SK-N-SH treated with all-trans-retinoic acid at 6 μM for 48 hours (cell line): ENCODE results near the gene ZNFX1.

ENCODE experiments used
- ARNTL ChIP-seq: fragments of 450-650 bp; formaldehyde crosslinking; IDR thresholded peaks from 2 replicates; pipeline ENCODE4 v1.5.0; 2020; ENCODE audit warnings: low read depth, mild to moderate bottlenecking, moderate library complexity, borderline replicate concordance
- CREB5 ChIP-seq: fragments of 250-450 bp; sonication (Bioruptor Pico); IDR thresholded peaks from 2 replicates; pipeline ENCODE4 v1.5.1; 2020; ENCODE audit warnings: low read depth, mild to moderate bottlenecking, moderate library complexity
- ESRRG ChIP-seq: fragments of 250-450 bp; sonication (Bioruptor Pico); IDR thresholded peaks from 2 replicates; pipeline ENCODE4 v1.6.1; 2021; ENCODE audit warnings: mild to moderate bottlenecking
- POU6F1 ChIP-seq: fragments of 250-450 bp; sonication (Bioruptor Pico); IDR thresholded peaks from 2 replicates; pipeline ENCODE4 v1.8.0; 2021; ENCODE audit warnings: low read depth, mild to moderate bottlenecking, moderate library complexity, borderline replicate concordance
- RARB ChIP-seq: fragments of 250-450 bp; sonication (Bioruptor Pico); IDR thresholded peaks from 2 replicates; pipeline ENCODE4 v1.8.0; 2021; ENCODE audit warnings: mild to moderate bottlenecking, moderate library complexity
- TCF4 ChIP-seq: fragments of 250-450 bp; sonication (Bioruptor Pico); IDR thresholded peaks from 2 replicates; pipeline ENCODE4 v1.8.0; 2021; ENCODE audit warnings: mild to moderate bottlenecking, moderate library complexity, borderline replicate concordance
- ZFP30 ChIP-seq: fragments of 450-650 bp; formaldehyde crosslinking; IDR thresholded peaks from 2 replicates; pipeline ENCODE4 v1.5.0; 2022; ENCODE audit warnings: mild to moderate bottlenecking, moderate library complexity
- ZNF565 ChIP-seq: fragments of 450-650 bp; formaldehyde crosslinking; conservative IDR thresholded peaks from 2 replicates; pipeline ENCODE4 v1.5.0; 2020; ENCODE audit warnings: low read depth, mild to moderate bottlenecking, moderate library complexity
- ZNF8 ChIP-seq: fragments of 450-650 bp; formaldehyde crosslinking; IDR thresholded peaks from 2 replicates; pipeline ENCODE4 v1.5.0; 2020; ENCODE audit warnings: mild to moderate bottlenecking, moderate library complexity
- TF ChIP-seq, protein P1 (sequence below): fragments of 250-450 bp; sonication (Bioruptor Pico); IDR thresholded peaks from 2 replicates; pipeline ENCODE4 v1.8.0; 2020; ENCODE audit warnings: mild to moderate bottlenecking, moderate library complexity, borderline replicate concordance
- TF ChIP-seq, protein P2 (sequence below): fragments of 250-450 bp; sonication (Bioruptor Pico); IDR thresholded peaks from 2 replicates; pipeline ENCODE4 v1.5.0; 2020; ENCODE audit warnings: mild to moderate bottlenecking, moderate library complexity

GRCh38 chr20:49293122-49293521 is 15.3 kb upstream of the ZNFX1 start:
- TF ChIP-seq POU6F1 (CRISPR knock-in tag) (no peak), CREB5 (CRISPR knock-in tag) (no peak), ESRRG (no peak), ZFP30 (CRISPR knock-in tag) (no peak), TCF4 (CRISPR knock-in tag) (no peak), ZNF565 (CRISPR knock-in tag) (no peak), RARB (CRISPR knock-in tag) (no peak), ZNF8 (CRISPR knock-in tag) (no peak), ARNTL (CRISPR knock-in tag) (no peak)
- TF ChIP-seq, protein P1, sequence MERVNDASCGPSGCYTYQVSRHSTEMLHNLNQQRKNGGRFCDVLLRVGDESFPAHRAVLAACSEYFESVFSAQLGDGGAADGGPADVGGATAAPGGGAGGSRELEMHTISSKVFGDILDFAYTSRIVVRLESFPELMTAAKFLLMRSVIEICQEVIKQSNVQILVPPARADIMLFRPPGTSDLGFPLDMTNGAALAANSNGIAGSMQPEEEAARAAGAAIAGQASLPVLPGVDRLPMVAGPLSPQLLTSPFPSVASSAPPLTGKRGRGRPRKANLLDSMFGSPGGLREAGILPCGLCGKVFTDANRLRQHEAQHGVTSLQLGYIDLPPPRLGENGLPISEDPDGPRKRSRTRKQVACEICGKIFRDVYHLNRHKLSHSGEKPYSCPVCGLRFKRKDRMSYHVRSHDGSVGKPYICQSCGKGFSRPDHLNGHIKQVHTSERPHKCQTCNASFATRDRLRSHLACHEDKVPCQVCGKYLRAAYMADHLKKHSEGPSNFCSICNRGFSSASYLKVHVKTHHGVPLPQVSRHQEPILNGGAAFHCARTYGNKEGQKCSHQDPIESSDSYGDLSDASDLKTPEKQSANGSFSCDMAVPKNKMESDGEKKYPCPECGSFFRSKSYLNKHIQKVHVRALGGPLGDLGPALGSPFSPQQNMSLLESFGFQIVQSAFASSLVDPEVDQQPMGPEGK (CRISPR knock-in tag): no peak
- TF ChIP-seq, protein P2, sequence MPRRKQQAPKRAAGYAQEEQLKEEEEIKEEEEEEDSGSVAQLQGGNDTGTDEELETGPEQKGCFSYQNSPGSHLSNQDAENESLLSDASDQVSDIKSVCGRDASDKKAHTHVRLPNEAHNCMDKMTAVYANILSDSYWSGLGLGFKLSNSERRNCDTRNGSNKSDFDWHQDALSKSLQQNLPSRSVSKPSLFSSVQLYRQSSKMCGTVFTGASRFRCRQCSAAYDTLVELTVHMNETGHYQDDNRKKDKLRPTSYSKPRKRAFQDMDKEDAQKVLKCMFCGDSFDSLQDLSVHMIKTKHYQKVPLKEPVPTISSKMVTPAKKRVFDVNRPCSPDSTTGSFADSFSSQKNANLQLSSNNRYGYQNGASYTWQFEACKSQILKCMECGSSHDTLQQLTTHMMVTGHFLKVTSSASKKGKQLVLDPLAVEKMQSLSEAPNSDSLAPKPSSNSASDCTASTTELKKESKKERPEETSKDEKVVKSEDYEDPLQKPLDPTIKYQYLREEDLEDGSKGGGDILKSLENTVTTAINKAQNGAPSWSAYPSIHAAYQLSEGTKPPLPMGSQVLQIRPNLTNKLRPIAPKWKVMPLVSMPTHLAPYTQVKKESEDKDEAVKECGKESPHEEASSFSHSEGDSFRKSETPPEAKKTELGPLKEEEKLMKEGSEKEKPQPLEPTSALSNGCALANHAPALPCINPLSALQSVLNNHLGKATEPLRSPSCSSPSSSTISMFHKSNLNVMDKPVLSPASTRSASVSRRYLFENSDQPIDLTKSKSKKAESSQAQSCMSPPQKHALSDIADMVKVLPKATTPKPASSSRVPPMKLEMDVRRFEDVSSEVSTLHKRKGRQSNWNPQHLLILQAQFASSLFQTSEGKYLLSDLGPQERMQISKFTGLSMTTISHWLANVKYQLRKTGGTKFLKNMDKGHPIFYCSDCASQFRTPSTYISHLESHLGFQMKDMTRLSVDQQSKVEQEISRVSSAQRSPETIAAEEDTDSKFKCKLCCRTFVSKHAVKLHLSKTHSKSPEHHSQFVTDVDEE: no peak
